Panc1 (cell line): ENCODE measurements around the gene PDE4A. TPM values are rescaled to one million over a fixed set of nuclear protein-coding genes. Genes with fewer than 3 reads are reported as not detected.
A peak's percentile ranks its signal among the peaks of the same experiment; 100 is the strongest.

ENCODE experiments used
- ATAC-seq: fragments of 200-7000 bp; cut with Tn5 transposase; 2 replicates; pipeline ENCODE4 v1.9.1; 2020; ENCODE audit warnings: mild to moderate bottlenecking, moderate library complexity
- BruUV-seq: library from RNA; stranded (reverse); fragments of 400-500 nt; replicated peaks from 2 replicates; lab custom pipeline; 2021; lab: Mats Ljungman, UMichigan
- CTCF ChIA-PET: fragments of 300-600 bp; sonication (Branson Sonifier 250); formaldehyde crosslinking; loops from one replicate; lab custom pipeline; 2022; ENCODE audit warnings: antibody characterized with exemption; lab: Charles Lee
- POLR2A ChIA-PET: fragments of 300-600 bp; sonication (Branson Sonifier 250); formaldehyde crosslinking; loops from one replicate; lab custom pipeline; 2022; ENCODE audit warnings: antibody characterized with exemption; lab: Charles Lee
- DNase-seq: peaks from one replicate; pipeline ENCODE4 v3.0.0-alpha.2; 2010; ENCODE audit warnings: low read depth, low spot score
- H3K27ac ChIP-seq: 2 replicates; pipeline ENCODE4 v1.5.1; 2011; ENCODE audit warnings: mild to moderate bottlenecking, low read length, inconsistent platforms
- H3K27me3 ChIP-seq: fragments of 200-500 bp; sonication (Bioruptor generic); 2 replicates; pipeline ENCODE4 v1.6.0; 2014; ENCODE audit warnings: low read length, inconsistent platforms; ENCODE audit not compliant: control insufficient read depth, insufficient read depth
- H3K36me3 ChIP-seq: fragments of 200-500 bp; sonication (Bioruptor generic); 2 replicates; pipeline ENCODE4 v1.5.1; 2014; ENCODE audit warnings: inconsistent platforms, mild to moderate bottlenecking, low read length, moderate library complexity; ENCODE audit not compliant: control insufficient read depth, insufficient read depth
- H3K4me1 ChIP-seq: 2 replicates; pipeline ENCODE4 v1.5.1; 2011; ENCODE audit warnings: inconsistent platforms, mild to moderate bottlenecking, low read length, moderate library complexity; ENCODE audit not compliant: control insufficient read depth, insufficient read depth
- H3K4me3 ChIP-seq, 2 experiments: 2 replicates each; pipeline ENCODE4 v1.5.1; 2011 to 2012; ENCODE audit warnings: low read depth in 2 of 2, low read length in 2 of 2, mild to moderate bottlenecking in 2 of 2, inconsistent platforms in 1 of 2, moderate library complexity in 1 of 2
- H3K9me3 ChIP-seq: fragments of 200-500 bp; sonication (Bioruptor generic); 2 replicates; pipeline ENCODE4 v1.5.1; 2014; ENCODE audit warnings: low read depth, mild to moderate bottlenecking, inconsistent platforms, low read length, moderate library complexity; ENCODE audit not compliant: control insufficient read depth, insufficient read depth
- CTCF ChIP-seq: fragments of 450-650 bp; IDR thresholded peaks from 2 replicates; pipeline ENCODE4 v1.5.1; 2017; ENCODE audit warnings: mild to moderate bottlenecking
- POLR2AphosphoS5 ChIP-seq: IDR thresholded peaks from 2 replicates; pipeline ENCODE4 v1.6.1; 2012; ENCODE audit warnings: mild to moderate bottlenecking, low read depth, low read length, moderate library complexity
- REST ChIP-seq, 2 experiments: IDR thresholded peaks; 2 replicates each; pipeline ENCODE4 v1.6.1; 2011 to 2012; ENCODE audit warnings: low read depth in 2 of 2, control low read depth in 1 of 2, low read length in 1 of 2, mild to moderate bottlenecking in 1 of 2, moderate library complexity in 1 of 2; ENCODE audit not compliant: insufficient read depth in 1 of 2
- TCF7L2 ChIP-seq: IDR thresholded peaks from 2 replicates; pipeline ENCODE4 v1.6.1; 2011; ENCODE audit warnings: mild to moderate bottlenecking, low read depth, low read length, inconsistent platforms
- in situ Hi-C: cut with HindIII; loops from 2 replicates; pipeline ENCODE4 v1.10.0; 2016; ENCODE audit warnings: low sequenced_read_pairs, low pct_unique_long_range_greater_than_20kb
- intact Hi-C: fragments of 100-400 bp; cut with micrococcal nuclease; formaldehyde crosslinking; loops from one replicate; pipeline ENCODE4 v1.10.0; 2022; ENCODE audit not compliant: unreplicated experiment
- total RNA-seq: library from RNA; stranded (reverse); gene quantifications from one replicate; pipeline ENCODE4 v1.2.1, GENCODE V29; 2021; ENCODE audit not compliant: unreplicated experiment

Gene PDE4A
- total RNA-seq, 1 experiment from 2014 or later, result 25.8 TPM

- Histone ChIP-seq H3K4me3 (peak overlapping the region; percentile 13 to 42; a peak in 2 of 4 replicates), H3K36me3 (no peaks in the 10 kb centered on the region), H3K9me3 (no peaks in the 10 kb centered on the region), H3K27me3 (no peaks in the 10 kb centered on the region), H3K4me1 (peaks cover 4% of the 10 kb centered on the region; the same call in 1 of the 2 replicates), H3K27ac (no peak overlapping the region; the same call in 1 of the 2 replicates)
- intact Hi-C loops, result no loop called here
- ATAC-seq, result no peak
- DNase-seq, result no peak
- CTCF ChIA-PET, result interaction anchor here (0.6 kb wide), 1 partner anchor 18 kb away, joined by 7 read pairs; no protein-coding TSS in a partner anchor
- no TSS peak for BruUV-seq
- in situ Hi-C loops, result no loop called here
- POLR2A ChIA-PET, result no interaction called here
- TF ChIP-seq POLR2AphosphoS5, result no peak
- no peak for TF ChIP-seq TCF7L2
- no peak for TF ChIP-seq CTCF
- TF ChIP-seq REST (IDR thresholded peaks at IDR 0.05; ENCODE audit: insufficient read depth in 1 of 2, low read depth in 2 of 2, low read length in 1 of 2), result no peak
These were observed 58.1 kb downstream of the PDE4A start for GRCh38 chr19:10478476-10478875.

- H3K36me3 ChIP-seq, result no peaks in the 10 kb centered on the region
- DNase-seq (peak; percentile 83), ATAC-seq (peak; percentile 95)
- H3K4me1 ChIP-seq, result peaks cover 4% of the 10 kb centered on the region; the same call in 1 of the 2 replicates
- peak overlapping the region; percentile 78 for H3K27ac ChIP-seq
- peak overlapping the region; percentile 48 to 72 for H3K4me3 ChIP-seq
- BruUV-seq, result no TSS peak
- no peaks in the 10 kb centered on the region for H3K27me3 ChIP-seq
- intact Hi-C loops, result no loop called here
- CTCF ChIA-PET, result interaction anchor here (0.5 to 0.7 kb wide), 2 partner anchors 15 to 61 kb away, joined by 3 read pairs; no protein-coding TSS in a partner anchor
- TF ChIP-seq TCF7L2 (no peak), CTCF (peak; percentile 89), POLR2AphosphoS5 (peak; percentile 50; the same call in 1 of the 2 replicates)
- no peaks in the 10 kb centered on the region for H3K9me3 ChIP-seq
- POLR2A ChIA-PET, result no interaction called here
- in situ Hi-C loops, result no loop called here
These were observed 58.6 kb downstream of the PDE4A start for GRCh38 chr19:10478903-10479384.
